K562 (cell line): Measurements from ENCODE around the gene PPM1D. TPM values are rescaled to one million over a fixed set of nuclear protein-coding genes. Genes with fewer than 3 reads are reported as not detected.

ENCODE experiments used
- BHLHE40 ChIP-seq: IDR thresholded peaks from 2 replicates; pipeline ENCODE4 v1.6.1; 2011; ENCODE audit warnings: low read length, improper control_type of control experiment
- CHD2 ChIP-seq: IDR thresholded peaks from 2 replicates; pipeline ENCODE4 v1.6.1; 2011; ENCODE audit warnings: low read depth, low read length
- HOXB6 ChIP-seq: fragments of 250-450 bp; sonication (Bioruptor Pico); IDR thresholded peaks from 2 replicates; pipeline ENCODE4 v1.5.1; 2022; ENCODE audit warnings: mild to moderate bottlenecking, borderline replicate concordance
- KLF1 ChIP-seq: fragments of 450-650 bp; IDR thresholded peaks from 2 replicates; pipeline ENCODE4 v1.6.1; 2016; ENCODE audit warnings: missing genetic modification characterization, missing compliant biosample characterization
- MCM3 ChIP-seq: fragments of 450-650 bp; IDR thresholded peaks from 2 replicates; pipeline ENCODE4 v1.6.1; 2016
- MECOM ChIP-seq: fragments of 250-450 bp; sonication (Bioruptor Pico); IDR thresholded peaks from 2 replicates; pipeline ENCODE4 v1.8.0; 2022; ENCODE audit warnings: inconsistent platforms
- PHF8 ChIP-seq: fragments of 200-600 bp; sonication (generic); IDR thresholded peaks from 2 replicates; pipeline ENCODE4 v1.6.1; 2012; ENCODE audit warnings: mixed run types, mild to moderate bottlenecking, inconsistent platforms, low read length, moderate library complexity, borderline replicate concordance
- RBM25 ChIP-seq: fragments of 200-400 bp; formaldehyde crosslinking; IDR thresholded peaks from 2 replicates; pipeline ENCODE4 v1.6.1; 2018; ENCODE audit warnings: low read length, low read depth, moderate library complexity; ENCODE audit not compliant: severe bottlenecking
- SMAD4 ChIP-seq: fragments of 250-450 bp; sonication (Bioruptor Pico); conservative IDR thresholded peaks from 2 replicates; pipeline ENCODE4 v1.8.0; 2021; ENCODE audit warnings: inconsistent platforms, mild to moderate bottlenecking, moderate library complexity
- ZFX ChIP-seq: sonication (generic); formaldehyde crosslinking; IDR thresholded peaks from 2 replicates; pipeline ENCODE4 v1.8.0; 2022; ENCODE audit warnings: mild to moderate bottlenecking, missing genetic modification reagents, moderate library complexity
- ZNF41 ChIP-seq: fragments of 250-450 bp; sonication (Bioruptor Pico); conservative IDR thresholded peaks from 2 replicates; pipeline ENCODE4 v1.4.0; 2020; ENCODE audit warnings: mild to moderate bottlenecking
- polyA plus RNA-seq, 8 experiments: library from polyadenylated mRNA; depleted of rRNA in 4 of 8; stranded (reverse) in 5 of 8; unstranded in 3 of 8; fragments of >200 nt; fragmentation: Nextera tagmentation in 2 of 8; fragmentation: Illumina TruSeq in 1 of 8; extraction: Ambion mirVana in 2 of 8; extraction: Trizol in 1 of 8; gene quantifications; 2 replicates each; pipeline versions ENCODE4 v1.2.1 to v1.2.3, GENCODE V29; 2011 to 2014; ENCODE audit warnings: inconsistent platforms in 1 of 8, missing spikeins in 1 of 8
- total RNA-seq, 7 experiments: library from RNA; depleted of rRNA in 6 of 7; stranded (reverse); fragments of >200 nt in 6 of 7; fragmentation: Illumina TruSeq in 2 of 7; extraction: Trizol in 2 of 7; gene quantifications; 2 replicates each; pipeline versions ENCODE4 v1.2.1 to v1.2.3, GENCODE V29; 2011 to 2021; ENCODE audit warnings: low replicate concordance in 1 of 7
- TF ChIP-seq, protein P1 (sequence below), 3 experiments: fragments of 200-800 bp in 1 of 3; fragments of 250-450 bp in 1 of 3; fragments of 450-650 bp in 1 of 3; sonication (Bioruptor Pico) in 1 of 3; sonication (Bioruptor generic) in 1 of 3; formaldehyde crosslinking in 1 of 3; IDR thresholded peaks; 2 replicates each; pipeline versions ENCODE4 v1.6.1 to v1.8.0; 2016 to 2022; ENCODE audit warnings: mild to moderate bottlenecking in 2 of 3, missing genetic modification characterization in 2 of 3, missing compliant biosample characterization in 1 of 3, moderate library complexity in 1 of 3
- TF ChIP-seq, protein P2 (sequence below): fragments of 450-650 bp; formaldehyde crosslinking; IDR thresholded peaks from 2 replicates; pipeline ENCODE4 v1.4.0; 2022; ENCODE audit warnings: missing genetic modification characterization
- TF ChIP-seq, protein P3 (sequence below), 2 experiments: fragments of 200-800 bp in 1 of 2; sonication (Bioruptor generic) in 1 of 2; sonication (generic) in 1 of 2; formaldehyde crosslinking in 1 of 2; IDR thresholded peaks in 1 of 2; conservative IDR thresholded peaks in 1 of 2; 2 replicates each; pipeline versions ENCODE4 v1.5.0 to v1.6.1; 2016 to 2020; ENCODE audit warnings: missing compliant biosample characterization in 1 of 2, missing genetic modification characterization in 1 of 2, missing genetic modification reagents in 1 of 2
- TF ChIP-seq, protein P4 (sequence below): sonication (generic); formaldehyde crosslinking; IDR thresholded peaks from 2 replicates; pipeline ENCODE4 v1.8.0; 2023; ENCODE audit warnings: mild to moderate bottlenecking, missing genetic modification reagents
- TF ChIP-seq, protein P5 (sequence below): fragments of 450-650 bp; formaldehyde crosslinking; conservative IDR thresholded peaks from 2 replicates; pipeline ENCODE4 v1.4.0; 2022; ENCODE audit warnings: mild to moderate bottlenecking, missing genetic modification characterization

Gene PPM1D
- total and polyA plus RNA-seq, 9 of the 15 experiments (the other 6 are each of a cell fraction or from before 2014, with no cell fraction given) = 2.1 to 19.0 (median 7.8) TPM

DNA sequence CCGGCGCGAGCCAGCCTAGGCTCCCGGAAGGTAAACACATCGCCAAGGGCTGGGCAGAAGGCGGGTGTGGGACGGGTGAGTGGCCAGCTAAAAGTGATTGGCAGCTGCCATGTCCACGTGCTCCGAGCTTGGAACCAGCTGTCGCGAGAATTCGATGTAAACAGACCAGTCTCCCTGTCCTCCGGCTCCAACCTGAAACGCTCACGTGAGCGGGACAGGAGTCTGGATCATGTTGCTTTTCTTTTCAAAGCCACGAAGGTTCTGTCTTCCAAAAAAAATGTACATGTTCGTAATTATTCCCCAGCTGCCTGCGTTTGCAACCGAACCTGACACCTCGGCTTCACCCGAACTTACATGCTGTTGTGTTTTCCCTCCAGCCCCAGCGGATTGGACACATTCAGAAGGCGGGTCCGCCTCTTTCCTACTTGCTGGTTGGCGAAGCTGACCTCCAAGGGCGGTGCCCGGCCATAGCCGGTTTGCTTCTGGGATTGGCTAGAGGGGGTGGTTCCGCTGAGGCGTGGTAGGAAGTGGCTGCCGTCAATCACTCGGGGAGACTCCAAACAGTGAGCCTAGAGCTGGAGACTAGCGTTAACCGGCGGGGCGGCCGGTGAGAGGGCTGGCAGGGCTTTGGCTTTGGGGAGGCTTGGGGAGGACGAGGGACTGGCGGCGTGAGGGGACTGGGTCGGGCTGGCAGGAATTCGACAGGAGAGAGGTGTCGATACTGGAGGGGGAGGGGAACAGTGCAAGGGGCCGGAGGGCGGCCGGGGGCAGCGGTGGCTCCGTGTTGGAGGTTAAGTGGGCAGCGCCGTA lies 77.5 kb downstream of the PPM1D start, which contains the start of gene BCAS3 (continued):
- TF ChIP-seq, protein P1, sequence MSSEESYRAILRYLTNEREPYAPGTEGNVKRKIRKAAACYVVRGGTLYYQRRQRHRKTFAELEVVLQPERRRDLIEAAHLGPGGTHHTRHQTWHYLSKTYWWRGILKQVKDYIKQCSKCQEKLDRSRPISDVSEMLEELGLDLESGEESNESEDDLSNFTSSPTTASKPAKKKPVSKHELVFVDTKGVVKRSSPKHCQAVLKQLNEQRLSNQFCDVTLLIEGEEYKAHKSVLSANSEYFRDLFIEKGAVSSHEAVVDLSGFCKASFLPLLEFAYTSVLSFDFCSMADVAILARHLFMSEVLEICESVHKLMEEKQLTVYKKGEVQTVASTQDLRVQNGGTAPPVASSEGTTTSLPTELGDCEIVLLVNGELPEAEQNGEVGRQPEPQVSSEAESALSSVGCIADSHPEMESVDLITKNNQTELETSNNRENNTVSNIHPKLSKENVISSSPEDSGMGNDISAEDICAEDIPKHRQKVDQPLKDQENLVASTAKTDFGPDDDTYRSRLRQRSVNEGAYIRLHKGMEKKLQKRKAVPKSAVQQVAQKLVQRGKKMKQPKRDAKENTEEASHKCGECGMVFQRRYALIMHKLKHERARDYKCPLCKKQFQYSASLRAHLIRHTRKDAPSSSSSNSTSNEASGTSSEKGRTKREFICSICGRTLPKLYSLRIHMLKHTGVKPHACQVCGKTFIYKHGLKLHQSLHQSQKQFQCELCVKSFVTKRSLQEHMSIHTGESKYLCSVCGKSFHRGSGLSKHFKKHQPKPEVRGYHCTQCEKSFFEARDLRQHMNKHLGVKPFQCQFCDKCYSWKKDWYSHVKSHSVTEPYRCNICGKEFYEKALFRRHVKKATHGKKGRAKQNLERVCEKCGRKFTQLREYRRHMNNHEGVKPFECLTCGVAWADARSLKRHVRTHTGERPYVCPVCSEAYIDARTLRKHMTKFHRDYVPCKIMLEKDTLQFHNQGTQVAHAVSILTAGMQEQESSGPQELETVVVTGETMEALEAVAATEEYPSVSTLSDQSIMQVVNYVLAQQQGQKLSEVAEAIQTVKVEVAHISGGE (CRISPR knock-in tag; IDR thresholded peaks at IDR 0.05) = peak in 1 of 3 experiments; percentile 94; a peak in 2 of 6 replicates
- TF ChIP-seq HOXB6 (CRISPR knock-in tag) = no peak
- TF ChIP-seq, protein P2, sequence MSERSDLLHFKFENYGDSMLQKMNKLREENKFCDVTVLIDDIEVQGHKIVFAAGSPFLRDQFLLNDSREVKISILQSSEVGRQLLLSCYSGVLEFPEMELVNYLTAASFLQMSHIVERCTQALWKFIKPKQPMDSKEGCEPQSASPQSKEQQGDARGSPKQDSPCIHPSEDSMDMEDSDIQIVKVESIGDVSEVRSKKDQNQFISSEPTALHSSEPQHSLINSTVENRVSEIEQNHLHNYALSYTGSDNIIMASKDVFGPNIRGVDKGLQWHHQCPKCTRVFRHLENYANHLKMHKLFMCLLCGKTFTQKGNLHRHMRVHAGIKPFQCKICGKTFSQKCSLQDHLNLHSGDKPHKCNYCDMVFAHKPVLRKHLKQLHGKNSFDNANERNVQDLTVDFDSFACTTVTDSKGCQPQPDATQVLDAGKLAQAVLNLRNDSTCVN (CRISPR knock-in tag) = peak; percentile 74; the same call in 1 of the 2 replicates
- TF ChIP-seq, protein P3, sequence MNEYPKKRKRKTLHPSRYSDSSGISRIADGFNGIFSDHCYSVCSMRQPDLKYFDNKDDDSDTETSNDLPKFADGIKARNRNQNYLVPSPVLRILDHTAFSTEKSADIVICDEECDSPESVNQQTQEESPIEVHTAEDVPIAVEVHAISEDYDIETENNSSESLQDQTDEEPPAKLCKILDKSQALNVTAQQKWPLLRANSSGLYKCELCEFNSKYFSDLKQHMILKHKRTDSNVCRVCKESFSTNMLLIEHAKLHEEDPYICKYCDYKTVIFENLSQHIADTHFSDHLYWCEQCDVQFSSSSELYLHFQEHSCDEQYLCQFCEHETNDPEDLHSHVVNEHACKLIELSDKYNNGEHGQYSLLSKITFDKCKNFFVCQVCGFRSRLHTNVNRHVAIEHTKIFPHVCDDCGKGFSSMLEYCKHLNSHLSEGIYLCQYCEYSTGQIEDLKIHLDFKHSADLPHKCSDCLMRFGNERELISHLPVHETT (CRISPR knock-in tag; conservative IDR thresholded peaks at IDR 0.05 in 1 of 2, IDR thresholded peaks at IDR 0.05 in 1 of 2) = peak in 1 of 2 experiments; percentile 10; a peak in 1 of 4 replicates
- no peak for TF ChIP-seq MCM3
- peak; percentile 97 for TF ChIP-seq CHD2
- no peak for TF ChIP-seq MECOM (CRISPR knock-in tag)
- TF ChIP-seq RBM25 = peak; percentile 97
- TF ChIP-seq KLF1 (tag) = peak; percentile 72; the same call in 1 of the 2 replicates
- TF ChIP-seq ZNF41 = no peak
- no peak for TF ChIP-seq SMAD4 (CRISPR knock-in tag)
- peak; percentile 95 for TF ChIP-seq BHLHE40
- TF ChIP-seq, protein P4, sequence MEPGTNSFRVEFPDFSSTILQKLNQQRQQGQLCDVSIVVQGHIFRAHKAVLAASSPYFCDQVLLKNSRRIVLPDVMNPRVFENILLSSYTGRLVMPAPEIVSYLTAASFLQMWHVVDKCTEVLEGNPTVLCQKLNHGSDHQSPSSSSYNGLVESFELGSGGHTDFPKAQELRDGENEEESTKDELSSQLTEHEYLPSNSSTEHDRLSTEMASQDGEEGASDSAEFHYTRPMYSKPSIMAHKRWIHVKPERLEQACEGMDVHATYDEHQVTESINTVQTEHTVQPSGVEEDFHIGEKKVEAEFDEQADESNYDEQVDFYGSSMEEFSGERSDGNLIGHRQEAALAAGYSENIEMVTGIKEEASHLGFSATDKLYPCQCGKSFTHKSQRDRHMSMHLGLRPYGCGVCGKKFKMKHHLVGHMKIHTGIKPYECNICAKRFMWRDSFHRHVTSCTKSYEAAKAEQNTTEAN (CRISPR knock-in tag) = 0 out of 2 replicates have a peak, but pooled peaks have one; percentile 55
- TF ChIP-seq PHF8 = peak; percentile 75; the same call in 1 of the 2 replicates
- no peak; the same call in 1 of the 2 replicates for TF ChIP-seq ZFX (CRISPR knock-in tag)
- TF ChIP-seq, protein P5, sequence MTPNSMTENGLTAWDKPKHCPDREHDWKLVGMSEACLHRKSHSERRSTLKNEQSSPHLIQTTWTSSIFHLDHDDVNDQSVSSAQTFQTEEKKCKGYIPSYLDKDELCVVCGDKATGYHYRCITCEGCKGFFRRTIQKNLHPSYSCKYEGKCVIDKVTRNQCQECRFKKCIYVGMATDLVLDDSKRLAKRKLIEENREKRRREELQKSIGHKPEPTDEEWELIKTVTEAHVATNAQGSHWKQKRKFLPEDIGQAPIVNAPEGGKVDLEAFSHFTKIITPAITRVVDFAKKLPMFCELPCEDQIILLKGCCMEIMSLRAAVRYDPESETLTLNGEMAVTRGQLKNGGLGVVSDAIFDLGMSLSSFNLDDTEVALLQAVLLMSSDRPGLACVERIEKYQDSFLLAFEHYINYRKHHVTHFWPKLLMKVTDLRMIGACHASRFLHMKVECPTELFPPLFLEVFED (CRISPR knock-in tag) = no peak; the same call in 1 of the 2 replicates
